Lung microvascular endothelial cell (primary cell): ENCODE data around the gene GPC6. TPM values are rescaled to one million over a fixed set of nuclear protein-coding genes. Genes with fewer than 3 reads are reported as not detected.

ENCODE experiments used
- DNase-seq, 2 donors: peaks; one replicate each; pipeline versions ENCODE4 v3.0.0 to v3.0.0-alpha.2; 2010; ENCODE audit warnings: low read depth in 2 of 2
- total RNA-seq: library from RNA; depleted of rRNA; stranded (reverse); fragments of >200 nt; gene quantifications from 2 replicates; pipeline ENCODE4 v1.2.1, GENCODE V29; 2014

GPC6 gene
- total RNA-seq, 1 donor from 2014 or later, result under 0.01 TPM

DNA sequence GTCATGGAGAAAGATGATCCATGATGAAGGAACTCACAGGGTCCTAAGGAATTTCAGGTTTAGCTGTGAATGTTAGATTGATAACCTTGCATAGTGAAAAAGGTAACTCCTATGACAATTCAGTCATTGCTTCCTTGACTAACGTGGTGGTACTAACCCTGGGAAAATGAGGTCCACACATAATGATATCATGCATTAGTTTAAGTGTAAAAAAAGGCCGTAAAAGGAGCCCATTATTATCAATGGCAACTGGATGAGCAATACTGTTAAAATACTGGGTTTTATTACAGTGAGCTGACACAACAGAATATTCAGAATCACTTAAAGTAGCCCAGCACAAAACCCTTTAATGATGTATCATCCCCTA, 737.5 kb downstream of the GPC6 start:
- no peak for DNase-seq

DNA sequence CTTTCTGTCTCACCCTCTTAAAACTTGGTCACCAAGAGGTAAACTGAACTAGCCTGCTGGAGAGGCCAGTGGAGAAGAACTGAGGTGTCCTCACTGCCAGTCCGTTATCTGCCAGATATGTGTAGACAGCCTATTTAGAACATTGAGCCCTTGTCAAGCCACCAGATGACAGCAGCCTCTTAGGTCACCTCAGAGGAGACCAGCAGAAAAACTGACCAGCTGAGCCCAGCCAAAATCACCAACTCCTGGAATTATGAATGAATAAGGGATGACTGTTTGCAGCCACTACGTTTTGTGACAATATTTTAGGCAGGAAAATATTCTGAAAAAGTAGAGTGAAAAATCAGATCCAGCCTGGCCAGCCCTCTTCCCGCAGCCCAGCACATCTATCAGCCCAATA, 739.0 kb downstream of the GPC6 start:
- no peak for DNase-seq

GRCh38 chr13:93966267-93966936, 739.8 kb downstream of the GPC6 start:
- no peak for DNase-seq

GRCh38 chr13:93967286-93967685, 740.7 kb downstream of the GPC6 start:
- no peak for DNase-seq

- no peak for DNase-seq
Measured at GRCh38 chr13:93975242-93975641, 748.6 kb downstream of the GPC6 start.

DNA sequence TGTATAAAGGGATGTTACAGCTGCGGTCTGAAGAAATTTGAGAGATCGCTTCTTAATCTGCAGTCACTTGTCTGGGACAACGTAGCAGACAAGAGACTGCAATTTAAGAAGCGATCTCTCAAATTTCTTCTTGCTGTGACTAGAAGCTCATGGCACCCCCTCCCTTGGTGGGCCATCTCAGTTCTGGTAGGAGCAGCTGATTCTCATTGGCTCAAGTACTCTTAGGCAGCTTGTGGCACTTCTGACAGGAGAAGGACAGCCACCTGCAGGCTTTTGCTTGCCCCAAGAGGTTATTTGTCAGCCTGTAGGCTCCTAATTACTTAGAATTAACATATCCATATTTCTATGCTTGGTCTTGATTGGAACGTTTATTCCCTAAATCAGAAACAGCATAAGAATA, 749.9 kb downstream of the GPC6 start:
- DNase-seq, result no peak

- no peak for DNase-seq
Measured at GRCh38 chr13:93977986-93978385, 751.4 kb downstream of the GPC6 start.

GRCh38 chr13:93981426-93981977, 754.9 kb downstream of the GPC6 start:
- no peak for DNase-seq

- no peak for DNase-seq
Measured at GRCh38 chr13:93982179-93982918, 755.7 kb downstream of the GPC6 start.

DNA sequence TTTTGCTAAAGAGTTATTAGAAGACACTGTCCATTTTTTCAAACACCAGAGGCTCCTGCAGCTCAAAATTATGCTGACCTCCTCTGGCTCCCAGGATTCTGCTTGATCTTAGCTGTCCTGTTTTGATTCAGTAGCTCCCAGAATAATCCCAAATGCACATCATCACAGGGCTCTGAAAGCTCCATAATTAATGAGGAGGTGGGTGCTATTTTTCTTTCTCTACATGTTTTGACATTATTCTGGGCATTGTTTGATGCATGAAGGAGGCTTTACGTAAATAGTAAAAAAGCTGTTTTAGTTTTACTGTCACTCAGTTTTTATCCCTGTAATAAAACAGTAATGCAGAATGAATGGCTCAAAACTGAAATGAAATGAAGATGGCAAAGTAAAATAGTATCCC, 757.4 kb downstream of the GPC6 start:
- no peak for DNase-seq

- no peak for DNase-seq
Measured at GRCh38 chr13:93984876-93985275, 758.3 kb downstream of the GPC6 start.

DNA sequence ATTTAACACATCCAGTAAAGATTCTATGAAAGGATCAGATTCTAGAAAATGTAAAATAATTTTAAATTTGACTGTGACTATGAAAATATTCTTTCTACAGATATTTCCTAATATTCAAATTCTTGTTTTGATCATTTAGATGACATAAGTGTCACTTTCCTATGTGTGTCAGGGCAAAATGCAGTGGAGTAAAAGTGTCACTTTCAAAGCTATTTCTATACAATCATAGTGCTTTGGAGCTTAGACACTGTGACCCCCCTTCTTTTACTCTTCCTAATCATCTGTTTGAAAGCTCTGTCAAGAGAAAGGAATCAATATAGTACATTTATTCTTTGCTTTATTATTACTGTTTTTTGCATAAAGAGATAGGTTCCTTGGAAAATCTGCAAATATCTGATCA, 760.9 kb downstream of the GPC6 start:
- no peak for DNase-seq

DNA sequence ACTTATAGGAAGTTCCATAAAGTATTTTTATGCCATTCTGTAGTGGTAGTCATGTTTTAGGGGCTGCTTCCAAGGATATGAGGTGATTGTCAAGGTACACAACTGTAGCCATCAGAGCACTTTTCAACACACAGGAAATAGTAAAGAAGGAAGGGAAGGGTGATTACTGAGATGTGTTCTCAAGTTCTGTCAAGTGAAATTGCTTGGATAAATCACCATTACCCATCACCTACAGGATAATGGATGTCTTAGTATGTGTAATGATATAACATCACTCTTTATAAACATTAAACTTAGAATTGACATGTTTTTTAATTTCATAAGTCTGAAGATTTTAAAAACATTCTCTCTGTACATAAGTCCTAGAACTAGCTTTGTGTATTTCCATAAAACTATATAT, 765.0 kb downstream of the GPC6 start:
- DNase-seq, result no peak

GRCh38 chr13:93996481-93996880, 769.9 kb downstream of the GPC6 start:
- DNase-seq, result no peak

DNA sequence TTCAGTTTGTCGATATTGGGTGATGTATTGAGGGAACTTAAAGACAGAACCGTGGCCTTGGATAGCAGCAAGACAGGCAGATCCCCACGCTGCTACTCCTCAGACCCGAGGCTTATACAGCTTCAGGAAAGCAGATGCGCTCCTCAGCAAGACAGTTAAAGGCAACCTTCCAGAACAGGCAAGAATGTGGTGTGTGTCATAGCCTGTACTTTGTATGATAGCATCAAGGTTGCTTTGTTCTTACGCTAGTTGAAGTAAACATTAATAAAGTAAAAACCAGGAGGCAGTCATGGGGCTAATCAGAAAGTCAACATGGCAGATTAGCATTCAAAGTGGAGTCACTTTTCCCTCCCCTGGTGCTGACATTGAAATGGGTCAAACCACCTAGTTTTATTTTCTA, 779.7 kb downstream of the GPC6 start:
- DNase-seq, result no peak

- no peak for DNase-seq
Measured at GRCh38 chr13:94007072-94007471, 780.5 kb downstream of the GPC6 start.

DNA sequence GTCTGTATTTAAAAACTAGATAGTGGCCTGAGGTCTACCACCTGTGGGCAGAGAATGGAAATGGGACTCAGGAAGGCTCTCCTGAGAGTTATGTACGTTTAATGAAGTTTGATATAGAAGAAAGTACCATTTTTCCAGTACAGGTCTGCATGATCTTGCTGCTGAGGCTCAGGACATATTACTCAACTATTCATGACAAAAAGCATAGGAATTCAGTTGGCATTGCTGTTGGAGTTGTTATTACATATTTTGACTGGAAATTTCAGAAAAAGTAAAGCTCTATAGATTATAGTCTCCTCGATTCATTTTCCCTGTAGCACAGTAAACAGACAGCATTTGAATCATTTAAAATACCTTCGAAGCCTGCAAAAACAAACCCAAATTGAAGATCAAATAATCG, 783.1 kb downstream of the GPC6 start:
- no peak for DNase-seq

- DNase-seq, result no peak
Measured at GRCh38 chr13:94014461-94014860, 787.9 kb downstream of the GPC6 start.

DNA sequence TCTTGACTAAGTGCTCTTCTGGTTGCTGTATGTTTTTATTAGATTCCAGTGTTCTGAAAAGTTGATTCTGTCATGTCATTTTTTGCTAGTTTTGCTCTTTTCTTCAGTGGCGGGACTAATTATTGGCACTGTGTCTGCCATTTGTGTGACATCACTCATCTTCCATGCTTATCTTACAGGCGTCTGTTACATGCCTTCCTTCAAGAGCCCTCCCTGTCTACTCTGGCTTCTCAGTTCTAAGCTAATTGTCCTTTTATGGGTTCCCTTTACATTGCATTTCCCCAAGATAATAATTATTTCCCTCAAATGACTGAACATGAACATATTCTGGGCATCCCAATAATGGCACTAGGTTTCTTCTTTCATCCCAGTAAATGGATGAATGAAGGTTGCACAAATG, 793.8 kb downstream of the GPC6 start:
- DNase-seq, result no peak

- DNase-seq, result no peak
Measured at GRCh38 chr13:94020833-94021232, 794.2 kb downstream of the GPC6 start.

DNA sequence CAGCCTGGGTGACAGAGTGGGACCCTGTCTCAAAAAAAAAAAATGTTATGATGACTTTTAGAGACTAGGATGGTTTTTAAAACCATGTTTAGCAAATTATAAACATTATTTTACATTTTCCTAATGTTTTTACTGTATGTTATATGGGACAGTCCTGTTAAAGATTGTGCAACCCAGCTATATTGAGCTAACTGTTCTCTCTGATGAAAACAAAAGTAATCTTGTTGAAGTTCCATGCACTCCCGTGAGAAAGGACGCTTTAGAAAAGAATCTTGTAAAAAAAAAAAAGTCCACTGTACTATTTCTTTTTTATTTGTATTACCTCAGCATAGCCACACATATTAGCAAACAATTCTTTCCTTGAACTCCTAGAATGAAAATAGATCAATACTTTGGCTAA, 801.6 kb downstream of the GPC6 start:
- no peak for DNase-seq

DNA sequence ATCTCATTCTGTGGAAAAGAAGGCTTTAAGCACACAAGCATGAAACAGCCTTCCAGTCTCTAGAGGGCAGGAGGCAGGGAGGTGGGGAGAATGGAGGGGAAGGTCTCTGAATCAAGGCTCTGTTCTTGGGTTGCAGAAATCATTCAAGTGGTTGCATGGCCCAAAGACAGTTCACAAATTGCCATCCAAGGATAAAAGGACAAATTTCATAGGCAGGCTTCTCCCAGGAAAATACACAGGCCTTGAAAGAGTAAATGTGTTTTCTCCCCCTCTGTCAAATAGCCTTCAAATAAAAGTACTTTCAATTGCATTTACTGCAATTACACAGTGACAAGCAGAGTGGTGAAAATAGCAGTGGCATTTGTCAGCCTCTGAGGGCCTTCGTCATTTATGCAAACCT, 802.0 kb downstream of the GPC6 start:
- DNase-seq, result no peak

DNA sequence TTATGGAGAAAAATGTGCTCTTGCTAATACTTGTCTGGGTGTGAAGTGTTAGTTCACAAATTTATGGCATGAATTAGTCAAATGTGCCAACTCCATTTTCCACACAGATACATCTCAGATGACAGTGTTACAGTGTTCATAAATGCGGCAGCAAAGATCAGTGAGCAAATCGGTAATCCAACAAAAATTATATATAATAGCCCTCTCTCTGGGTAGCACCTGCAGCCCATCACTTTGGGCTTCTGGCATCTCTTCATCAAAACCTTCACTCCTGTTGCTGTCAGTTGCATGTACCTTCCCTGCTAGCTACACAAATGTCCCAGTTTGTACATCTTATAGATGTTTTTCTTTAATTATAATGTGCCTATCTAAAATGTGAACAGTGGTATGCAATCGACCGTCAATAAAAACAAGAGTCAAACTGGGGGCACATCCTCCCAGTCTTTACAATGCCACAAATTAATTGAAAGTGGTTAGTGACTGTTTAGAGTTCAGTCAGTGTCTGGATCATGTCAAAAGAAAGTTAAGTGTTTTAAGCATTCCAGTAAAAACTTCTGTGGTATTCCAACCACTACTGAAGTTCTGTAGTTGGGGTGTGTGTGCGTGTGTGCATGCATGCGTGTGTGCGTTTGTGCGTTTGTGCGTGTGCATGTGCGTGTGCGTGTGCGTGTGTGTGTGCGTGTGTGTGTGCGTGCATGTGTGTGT, 804.0 kb downstream of the GPC6 start:
- DNase-seq, result no peak
